GM21528 (cell line): Measurements from ENCODE around the gene UCP3.
"Not testable (repeated sequence)": the region's sequence is repeated elsewhere in the genome, so short reads cannot be mapped to it uniquely, and the experiment has no call there.

ENCODE experiments used
- ATAC-seq: cut with Tn5 transposase; IDR thresholded peaks from one replicate; pipeline ENCODE4 v1.9.1; 2021; ENCODE audit warnings: mild to moderate bottlenecking, moderate library complexity; ENCODE audit not compliant: unreplicated experiment, low FRiP score

Gene UCP3

DNA sequence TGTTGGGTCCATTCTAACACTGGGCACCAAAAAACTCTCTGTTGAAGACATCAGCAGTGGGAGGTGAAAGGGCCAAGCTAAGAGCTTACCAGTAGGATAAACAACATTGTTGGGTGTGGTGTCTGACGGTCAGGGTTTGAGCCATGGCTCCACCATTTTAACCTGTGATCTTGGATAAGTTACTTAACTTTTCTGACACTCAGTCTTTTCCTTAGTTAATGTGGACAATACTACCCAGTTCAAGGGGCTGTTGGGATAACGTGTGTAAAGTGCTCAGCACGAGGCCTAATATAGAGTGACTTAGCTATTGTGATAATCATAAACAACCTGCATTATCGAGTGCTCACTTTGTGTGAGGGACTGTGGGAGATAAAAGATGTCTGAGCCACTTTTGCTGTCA is 6.1 kb downstream of the UCP3 start:
- no peak for ATAC-seq

DNA sequence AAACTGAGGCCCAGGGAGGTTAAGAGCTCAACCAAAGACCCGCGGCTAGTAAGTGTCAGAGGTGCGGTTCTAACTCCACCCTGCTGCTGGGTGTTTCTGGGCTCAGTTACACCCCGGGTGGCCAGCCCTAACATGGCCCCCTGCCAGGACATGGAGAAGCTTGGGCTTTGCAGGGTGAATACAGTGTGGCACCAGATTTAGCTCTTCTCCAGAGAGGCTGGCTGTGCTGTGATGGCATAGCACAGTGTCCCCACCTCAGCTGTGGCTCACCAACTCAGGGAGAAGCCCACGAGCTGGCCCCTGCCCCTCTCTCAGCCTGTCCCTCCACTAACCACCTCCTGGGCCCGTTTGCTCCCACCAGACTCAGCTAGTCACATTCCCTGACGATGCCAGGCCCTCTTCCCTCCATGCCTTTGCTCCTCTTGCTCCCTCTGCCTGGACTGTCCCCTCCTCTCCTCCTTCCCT is 7.0 kb downstream of the UCP3 start:
- no peak for ATAC-seq

DNA sequence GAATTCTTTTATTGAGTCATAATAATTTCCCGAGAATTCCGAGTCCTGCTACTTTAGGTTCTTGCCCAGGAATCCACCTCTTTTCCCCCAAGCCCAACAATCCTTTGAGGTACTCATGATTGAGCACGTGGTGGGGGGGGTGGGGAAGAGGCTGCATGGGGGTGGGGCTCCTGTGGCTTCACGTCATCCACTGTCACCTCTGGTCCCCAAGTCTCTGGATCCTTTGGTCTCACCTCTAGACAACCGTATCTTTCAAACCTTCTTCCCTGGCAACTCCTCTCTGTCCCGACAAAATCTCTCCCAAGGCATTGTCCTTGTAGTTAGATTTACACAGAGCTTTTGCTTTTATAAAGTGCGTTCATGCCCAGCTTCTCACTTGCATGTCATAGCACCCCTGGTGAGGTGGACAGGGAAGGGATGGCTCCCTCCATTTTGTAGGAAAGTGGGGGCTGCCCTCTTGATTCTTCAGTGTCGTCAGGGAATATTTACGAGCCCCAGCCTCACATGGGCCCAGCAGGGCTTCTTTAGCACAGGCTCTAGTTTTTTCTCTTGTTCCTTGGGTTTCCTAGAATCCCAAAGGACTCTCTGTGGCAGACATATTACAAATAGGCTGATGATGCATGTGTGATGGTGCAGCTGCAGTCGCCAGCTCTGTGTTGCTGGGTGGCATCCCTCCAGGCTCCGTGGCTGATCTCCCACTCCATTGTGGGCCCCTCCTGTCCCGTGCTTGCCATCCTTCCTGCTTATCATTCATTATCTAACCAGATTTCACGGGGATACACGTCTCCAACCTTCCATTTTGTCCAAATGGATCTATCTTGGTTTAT is 8.4 kb downstream of the UCP3 start:
- ATAC-seq: no peak

DNA sequence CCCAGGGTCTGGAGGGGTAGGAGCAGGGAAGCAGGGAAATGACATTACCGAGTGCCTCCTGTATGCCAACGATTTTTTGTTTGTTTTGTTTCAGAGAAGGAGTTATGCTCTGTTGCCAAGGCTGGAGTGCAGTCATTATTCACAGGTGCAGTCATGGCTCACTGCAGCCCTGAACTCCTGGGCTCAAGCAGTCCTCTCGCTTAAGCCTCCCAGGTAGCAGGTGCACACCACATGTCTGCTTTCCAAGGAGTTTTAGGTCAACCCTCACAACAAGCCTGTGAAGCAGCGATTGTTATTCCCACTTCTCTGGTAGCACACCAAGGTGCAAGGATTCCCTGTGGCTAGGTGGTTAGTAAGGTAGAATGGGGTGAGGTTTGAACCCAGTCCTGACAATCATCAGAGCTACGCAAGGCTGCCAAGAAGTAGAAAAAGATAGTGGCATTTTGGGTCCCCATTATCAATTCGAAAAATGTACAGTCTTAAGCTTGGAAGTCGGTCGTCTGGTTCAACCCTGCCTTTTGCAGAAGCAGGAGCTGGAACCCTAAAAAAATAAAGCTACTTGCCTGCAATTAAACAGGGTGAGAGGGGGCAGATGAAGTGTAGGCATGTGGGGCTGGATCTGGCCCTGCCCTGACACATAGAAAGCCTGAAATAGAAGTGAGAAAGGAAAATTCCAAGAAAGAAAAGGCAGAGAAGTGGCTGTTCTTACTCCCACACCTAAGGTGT is 9.1 kb downstream of the UCP3 start:
- no peak for ATAC-seq

DNA sequence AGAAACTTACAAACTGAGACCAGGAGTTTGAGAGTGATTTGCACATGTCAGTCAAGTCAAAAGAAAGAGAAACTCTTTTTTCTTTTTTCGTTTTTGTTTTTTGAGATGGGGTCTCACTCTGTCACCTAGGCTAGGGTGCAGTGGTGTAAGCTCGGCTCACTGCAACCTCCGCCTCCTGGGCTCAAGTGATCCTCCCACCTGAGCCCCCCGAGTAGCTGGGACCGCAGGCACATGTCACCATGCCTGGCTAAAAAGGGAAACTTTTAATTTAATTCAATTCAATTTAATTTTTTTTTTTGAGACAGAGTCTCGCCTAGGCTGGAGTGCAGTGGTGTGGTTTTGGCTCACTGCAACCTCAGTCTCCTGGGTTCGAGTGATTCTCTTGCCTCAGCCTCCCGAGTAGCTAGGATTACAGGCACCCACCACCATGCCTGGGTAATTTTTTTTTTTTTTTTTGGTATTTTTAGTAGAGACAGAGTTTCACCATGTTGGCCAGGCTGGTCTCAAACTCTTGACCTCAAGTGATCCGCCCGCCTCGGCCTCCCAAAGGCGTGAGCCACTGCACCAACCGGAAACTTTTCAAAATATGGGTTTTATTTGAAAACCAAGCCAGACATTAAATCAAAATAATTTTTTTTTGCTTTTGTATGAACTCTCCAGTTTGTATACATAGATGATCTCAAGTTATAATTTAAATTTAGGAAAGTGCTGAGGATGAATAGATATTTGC is 9.9 kb downstream of the UCP3 start:
- no peak for ATAC-seq

DNA sequence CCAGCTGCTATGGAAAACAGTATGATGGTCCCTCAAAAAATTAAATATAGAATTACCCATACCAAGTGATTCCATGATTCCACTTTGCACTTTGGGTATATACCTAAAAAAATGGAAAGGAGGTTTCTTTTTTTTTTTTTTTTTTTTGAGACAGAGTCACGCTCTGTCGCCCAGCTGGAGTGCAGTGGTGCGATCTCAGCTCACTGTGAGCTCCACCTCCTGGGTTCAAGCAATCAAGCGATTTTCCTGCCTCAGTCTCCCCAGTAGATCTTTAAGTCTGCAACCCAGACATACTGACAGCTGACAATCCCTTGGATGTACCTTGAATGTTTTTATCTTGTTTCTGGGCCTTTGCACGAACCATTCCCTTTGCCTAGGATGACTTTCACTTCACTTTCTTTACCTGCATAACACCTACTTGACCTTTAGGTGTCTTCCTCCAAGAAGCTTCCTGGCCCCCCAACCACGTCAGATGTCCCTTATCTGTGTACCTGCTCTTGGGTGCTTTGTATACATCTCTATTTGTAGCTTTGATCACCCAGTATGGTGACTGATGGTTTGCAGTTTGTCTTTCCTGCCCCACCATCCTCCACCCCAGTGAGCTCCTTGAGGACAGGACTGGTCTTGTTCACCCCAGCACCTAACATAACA is 11.6 kb downstream of the UCP3 start:
- ATAC-seq: no peak

DNA sequence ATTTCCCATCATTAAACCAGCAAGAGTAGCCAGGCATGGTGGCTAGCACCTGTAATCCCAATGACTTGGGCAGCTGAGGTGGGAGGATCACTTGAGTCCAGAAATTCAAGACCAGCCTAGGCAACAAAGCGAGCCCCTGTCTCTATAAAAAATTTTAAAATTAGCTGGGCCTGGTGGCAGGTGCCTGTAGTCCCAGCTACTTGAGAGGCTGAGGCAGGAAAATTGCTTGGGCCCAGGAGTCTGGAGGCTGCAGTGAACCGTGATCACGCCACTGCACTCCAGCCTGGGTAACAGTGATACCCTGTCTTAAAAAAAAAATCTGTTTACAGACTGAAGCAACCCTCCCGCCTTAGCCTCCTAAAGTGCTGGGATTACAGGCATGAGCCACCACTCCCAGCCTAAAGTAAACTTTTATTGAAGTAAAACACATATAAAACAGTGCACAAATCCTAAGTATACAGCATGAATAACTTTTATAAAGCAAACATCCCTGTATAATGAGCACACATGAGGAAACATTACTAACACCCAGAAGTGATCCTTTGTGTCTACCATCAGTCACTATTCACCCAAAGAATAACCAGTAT is 12.6 kb downstream of the UCP3 start:
- no peak for ATAC-seq

DNA sequence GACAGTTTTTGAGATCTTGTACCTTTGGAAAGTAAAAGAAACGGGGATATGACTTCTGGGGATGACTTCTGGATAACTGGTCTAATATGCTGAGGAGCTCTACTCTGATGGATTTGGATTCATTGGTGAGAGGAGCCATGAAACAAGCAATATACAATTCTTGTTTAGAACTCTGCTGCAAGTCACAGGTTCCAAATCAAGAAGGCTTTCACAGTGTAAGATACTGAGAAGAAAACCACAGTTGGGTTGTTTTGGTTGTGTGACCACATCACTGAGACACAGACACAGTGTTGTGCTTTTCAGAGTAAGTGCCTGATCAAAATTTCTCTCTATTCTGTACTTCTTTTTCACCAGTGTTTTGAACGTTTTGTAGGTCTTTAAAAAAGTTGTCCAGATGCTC is 13.2 kb downstream of the UCP3 start:
- ATAC-seq: no peak

DNA sequence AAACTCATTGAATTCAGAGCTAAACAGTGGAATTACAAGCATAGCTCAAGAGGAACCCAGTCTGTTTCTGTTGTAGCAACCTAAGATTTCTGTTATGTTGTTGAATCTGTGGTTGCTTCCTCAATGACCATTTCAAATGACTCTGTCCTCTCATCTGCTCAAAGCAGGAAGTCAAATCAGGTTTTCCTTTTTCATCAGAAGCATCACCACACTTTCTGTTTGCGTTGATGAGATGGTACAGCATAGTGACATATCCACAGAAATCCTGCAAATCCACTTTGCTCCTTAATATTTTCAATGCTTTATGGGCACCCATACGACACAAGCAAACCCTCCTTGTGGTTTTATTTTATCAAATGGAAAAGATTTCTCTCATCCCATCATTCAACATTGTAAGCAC is 13.6 kb downstream of the UCP3 start:
- ATAC-seq: no peak

DNA sequence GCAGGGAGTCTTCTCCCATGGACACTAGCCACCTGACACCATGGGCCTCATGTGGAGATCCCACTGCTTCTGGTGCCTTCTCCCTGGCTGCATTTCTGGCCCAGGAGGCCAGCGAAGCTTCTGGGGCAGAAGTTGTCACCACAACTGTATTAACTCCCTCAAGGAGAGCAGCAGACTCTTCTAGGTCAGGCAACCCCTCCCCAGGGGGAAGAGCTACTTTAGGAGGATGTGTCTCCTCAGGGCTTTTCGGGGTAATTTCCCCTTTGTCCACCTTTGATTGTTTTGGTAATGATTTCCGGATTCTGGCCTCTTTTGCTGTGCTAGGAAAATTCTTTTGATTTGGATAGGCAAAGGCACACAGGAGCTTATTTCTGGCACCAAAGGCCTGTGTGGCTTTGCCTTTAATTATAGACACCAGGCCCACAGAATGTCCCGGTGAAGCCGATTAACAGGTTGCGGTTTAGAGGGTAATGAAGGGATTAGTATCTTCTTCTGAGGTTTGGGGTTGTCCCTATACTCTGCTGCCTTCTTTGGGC is 17.3 kb downstream of the UCP3 start:
- ATAC-seq: no peak

DNA sequence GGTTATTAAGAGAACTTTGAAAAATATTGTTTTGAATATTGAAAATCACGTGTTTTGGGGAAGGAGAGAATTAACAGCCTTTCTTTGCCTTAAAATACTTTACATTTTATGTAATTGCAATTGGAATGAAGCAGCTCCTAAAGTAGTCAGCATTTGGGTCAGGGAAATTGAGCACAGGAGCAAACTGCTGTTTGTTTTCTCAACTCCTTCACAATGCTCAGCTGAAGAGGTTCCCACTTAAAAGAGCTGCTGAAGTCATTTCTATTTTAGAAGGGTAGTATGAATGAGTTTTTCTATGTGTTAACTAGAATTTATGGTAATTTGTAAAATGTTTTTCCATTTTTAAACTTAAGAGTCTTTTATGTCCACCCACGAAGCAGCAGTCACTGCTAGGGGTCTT is 18.2 kb downstream of the UCP3 start:
- no peak for ATAC-seq

DNA sequence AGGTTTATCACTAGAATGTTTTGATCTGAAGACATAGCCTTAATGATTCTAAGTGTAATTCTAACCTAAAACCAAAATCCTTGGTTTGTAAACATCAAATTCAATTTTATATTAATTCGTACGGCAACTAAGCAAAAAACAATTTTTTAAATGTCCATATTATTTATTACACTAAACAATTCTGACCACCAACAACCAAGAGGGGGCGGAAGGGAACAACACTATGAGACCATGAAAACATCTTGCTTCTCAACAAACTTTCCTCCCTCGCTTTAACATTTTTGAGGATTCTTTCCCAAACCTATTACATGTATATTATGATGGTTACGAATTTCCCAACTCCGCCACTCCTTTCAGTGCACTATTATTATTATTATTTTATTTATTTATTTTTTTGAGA is 19.7 kb downstream of the UCP3 start:
- ATAC-seq: no peak

DNA sequence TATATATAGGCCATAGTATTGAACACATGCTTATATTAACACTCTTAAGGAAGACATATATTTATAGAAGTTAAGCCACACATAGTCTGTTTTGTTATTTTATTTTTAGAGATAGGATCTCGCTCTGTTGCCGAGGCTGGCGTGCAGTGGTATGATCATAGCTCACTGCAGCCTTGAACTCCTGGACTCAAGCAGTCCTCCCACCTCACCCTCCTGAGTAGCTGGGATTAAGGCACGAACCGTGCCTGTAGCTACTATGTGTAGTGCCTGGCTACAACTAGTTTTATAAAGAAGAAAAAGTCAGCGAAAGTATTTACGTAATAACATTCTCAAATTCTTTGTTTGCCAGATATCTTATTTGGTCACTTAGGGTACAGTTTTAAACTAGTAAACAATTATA is 20.7 kb downstream of the UCP3 start:
- ATAC-seq: no peak

DNA sequence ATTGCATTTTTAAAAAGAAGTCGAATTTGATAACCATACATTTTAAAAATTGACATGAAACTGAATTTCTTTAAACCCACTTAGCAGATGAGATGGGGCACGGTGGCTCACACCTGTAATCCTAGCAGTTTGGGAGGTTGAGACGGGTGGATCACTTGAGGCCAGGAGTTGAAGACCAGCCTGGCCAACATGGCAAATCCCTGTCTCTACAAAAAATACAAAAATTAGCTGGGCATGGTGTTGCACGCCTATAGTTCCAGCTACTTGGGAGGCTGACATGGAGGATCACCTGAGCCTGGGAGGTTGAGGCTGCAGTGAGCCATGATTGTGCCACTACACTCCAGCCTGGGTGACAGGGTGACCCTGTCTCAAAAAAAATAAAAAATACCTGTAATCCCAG is 23.2 kb downstream of the UCP3 start:
- ATAC-seq: not testable (repeated sequence)

DNA sequence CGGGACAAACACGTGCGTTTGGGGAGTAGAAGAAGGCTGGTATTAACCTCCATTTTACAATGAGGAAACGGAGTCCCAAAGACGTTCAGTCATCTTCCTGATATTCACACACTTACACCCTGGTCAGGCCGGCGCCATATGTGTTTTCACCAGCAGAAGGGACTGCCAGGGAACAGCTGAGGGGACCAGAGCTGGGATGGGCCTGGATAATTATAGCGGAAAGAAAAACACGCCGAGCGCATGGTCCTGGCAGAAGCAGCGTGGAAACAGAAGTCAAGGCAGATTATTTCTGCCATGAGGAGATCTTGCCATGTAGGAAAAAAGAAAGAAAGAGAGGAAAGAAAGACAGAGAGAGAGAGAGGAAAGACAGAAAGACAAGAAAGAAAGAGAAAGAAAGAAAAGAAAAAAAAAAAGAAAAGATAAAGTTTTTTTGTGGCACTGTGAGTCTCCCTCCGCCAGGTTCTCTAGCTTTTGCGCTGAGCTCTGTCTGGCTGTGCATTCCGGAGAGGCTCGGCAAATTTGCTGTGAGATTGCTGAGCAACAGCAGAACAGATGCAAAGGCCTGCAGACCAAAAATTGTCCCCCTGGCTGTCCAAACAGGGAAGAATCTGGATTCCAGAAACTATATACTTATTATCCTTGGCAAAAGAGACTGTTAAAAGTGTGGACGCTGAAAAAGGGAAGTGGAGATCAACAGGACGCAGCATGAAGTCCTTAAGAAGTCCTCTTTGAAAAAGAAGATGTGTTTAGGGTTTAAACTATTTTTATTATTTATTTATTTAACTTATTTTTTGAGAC is 24.9 kb downstream of the UCP3 start:
- no peak for ATAC-seq

DNA sequence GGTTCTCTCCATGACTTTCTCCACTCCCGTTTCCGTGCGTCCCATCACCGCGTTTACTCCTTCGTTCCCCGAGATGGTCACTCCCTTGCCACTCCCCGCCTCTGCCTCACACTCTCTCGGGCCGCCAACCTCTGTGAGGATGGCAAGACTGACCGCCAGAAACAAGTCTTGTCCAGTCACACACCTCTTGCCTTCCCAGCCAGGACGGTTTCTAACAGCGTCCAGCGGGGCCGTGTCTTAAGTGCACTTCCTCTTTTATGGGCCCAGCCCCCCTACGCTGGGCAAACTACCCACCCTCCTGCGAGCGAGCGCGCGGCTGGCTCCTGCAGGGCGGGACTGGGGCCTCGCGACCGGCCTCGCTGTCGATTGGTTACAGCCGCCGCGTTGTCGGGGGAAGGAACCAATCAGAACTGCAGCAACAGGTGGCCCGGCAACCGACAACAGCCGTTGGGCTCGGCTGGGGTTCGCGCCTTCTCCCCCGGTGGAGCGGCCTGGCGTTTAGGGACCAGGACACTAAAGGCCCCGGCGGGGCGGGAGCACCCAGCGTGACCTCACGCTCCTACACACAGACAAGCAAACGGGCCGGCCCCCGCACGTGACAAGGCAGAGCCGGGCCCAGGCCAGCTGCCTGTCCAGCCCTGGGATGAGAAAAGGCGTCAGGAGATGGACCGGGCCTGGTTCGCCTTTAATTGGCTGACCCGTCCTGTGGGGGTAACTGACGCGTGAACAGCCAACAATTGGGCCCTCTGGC is 25.7 kb downstream of the UCP3 start:
- ATAC-seq: peak; percentile 80

DNA sequence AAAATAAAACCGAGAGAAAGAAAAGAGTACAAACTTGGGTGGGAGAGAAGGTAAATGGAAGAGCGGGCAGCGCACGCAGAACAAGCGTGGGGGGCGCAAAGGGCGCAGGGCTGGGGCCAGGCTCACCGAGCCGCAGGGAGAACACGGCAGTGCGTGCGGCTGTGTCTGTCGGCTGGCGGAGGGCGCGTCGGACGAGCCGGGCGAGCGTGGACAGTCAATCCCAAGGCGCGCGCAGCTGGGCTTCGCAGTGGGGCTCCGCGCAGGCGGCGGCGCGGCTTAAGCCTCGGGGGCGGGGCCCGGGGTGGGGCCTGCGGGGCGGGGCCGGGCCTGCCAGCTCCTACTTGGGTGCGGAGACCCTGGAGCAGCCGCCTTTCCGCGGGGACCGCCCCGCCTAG is 26.3 kb downstream of the UCP3 start, which contains the start of gene UCP2:
Gene UCP2, minus strand, starts transcription at position 249 of the 395 bp plus-strand sequence. CDS start 4,465 bp downstream, outside the sequence.
- peak; percentile 49 for ATAC-seq

DNA sequence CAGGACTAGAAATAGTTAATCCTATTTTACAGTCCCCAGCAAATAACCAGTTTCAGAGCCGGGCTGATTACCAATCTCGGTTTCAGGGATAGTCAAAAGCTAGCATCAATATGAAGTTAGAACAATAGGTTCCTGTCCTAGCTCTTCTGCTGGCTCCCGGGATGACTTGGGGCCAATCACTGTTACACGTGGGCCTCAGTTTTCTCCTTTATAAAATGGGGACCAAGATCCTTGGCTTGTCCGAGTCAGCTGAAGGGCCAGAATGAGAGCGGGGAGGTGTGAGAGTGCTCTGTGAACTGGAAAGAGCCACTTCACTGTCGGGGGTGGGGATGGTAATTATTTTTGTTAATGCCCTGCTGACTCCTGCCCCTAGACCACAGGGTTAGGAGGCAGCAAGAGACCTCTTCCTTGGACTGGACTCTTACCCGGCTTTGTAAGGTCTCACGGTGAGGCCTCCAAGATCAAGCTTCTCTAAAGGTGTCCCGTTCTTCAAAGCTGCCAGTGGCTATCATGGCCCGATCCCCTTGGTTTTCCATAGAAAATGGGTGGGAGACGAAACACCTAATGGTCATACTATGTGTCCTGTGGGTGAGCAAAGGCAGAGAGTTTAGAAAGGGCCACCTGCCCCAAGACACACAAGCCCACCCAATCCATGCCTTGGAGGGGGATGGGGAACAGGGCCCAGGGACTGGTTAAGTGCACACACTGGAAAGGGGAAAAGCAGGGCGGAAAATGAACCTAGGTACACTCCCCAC is 27.7 kb downstream of the UCP3 start:
- ATAC-seq: no peak
